COR-L47 (cell line): ENCODE results near the gene SNRNP200.
"Not testable (repeated sequence)": the region's sequence is repeated elsewhere in the genome, so short reads cannot be mapped to it uniquely, and the experiment has no call there.

Experiments used
- DNase-seq: peaks from one replicate; lab custom pipeline; 2025; lab: John Stamatoyannopoulos, UW

Gene SNRNP200

GRCh38 chr2:96274355-96275056 lies 30.8 kb downstream of the SNRNP200 start:
- DNase-seq: no peak

DNA sequence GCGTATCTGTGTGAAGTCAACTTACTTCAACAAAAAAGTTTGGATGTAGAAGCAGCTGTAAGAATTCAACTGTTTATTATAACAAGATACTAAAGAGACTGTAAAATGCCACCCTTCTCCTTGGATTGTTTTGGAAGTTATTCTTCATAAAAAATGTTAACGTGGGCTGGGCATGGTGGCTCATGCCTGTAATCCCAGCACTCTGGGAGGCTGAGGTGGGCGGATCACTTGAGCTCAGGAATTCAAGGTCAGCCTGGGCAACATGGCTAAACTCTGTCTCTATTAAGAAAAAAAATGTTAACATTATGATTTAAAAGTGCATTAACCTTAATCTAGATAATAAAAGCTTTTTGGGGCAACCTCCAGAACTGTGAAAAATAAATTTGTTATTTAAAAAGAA lies 31.6 kb downstream of the SNRNP200 start:
- DNase-seq: no peak

DNA sequence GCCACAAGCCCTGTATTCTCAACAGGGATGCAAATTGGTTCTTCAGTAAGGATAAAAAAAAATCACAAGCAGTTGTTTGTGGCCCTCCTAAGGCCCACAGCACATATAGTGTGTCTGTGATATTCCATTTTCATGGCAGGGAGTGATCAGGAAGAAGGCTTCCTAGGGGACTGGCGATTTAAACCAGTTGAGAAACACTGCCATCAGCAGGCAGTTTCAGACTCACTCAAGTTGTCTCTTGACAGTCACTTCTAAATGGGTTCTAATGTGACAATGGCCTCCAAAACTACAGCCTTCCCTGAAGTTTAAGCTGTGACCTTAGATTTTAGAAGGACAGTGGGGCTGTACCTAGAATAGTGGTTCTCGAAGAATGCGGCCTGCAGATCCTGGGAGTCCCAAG lies 33.4 kb downstream of the SNRNP200 start:
- DNase-seq: no peak

- DNase-seq: peak; percentile 38
Measured at GRCh38 chr2:96267159-96267971, 38.0 kb downstream of the SNRNP200 start.

GRCh38 chr2:96265840-96266679 lies 39.3 kb downstream of the SNRNP200 start, which contains the start of the genes CIAO1 and TMEM127:
Gene CIAO1, plus strand, starts transcription at chr2:96266225. Its CDS starts 126 bp downstream, at chr2:96266351.
Gene TMEM127, minus strand, starts transcription at chr2:96265997. Its CDS starts 616 bp downstream, at chr2:96265381.
- peak; percentile 96 for DNase-seq

DNA sequence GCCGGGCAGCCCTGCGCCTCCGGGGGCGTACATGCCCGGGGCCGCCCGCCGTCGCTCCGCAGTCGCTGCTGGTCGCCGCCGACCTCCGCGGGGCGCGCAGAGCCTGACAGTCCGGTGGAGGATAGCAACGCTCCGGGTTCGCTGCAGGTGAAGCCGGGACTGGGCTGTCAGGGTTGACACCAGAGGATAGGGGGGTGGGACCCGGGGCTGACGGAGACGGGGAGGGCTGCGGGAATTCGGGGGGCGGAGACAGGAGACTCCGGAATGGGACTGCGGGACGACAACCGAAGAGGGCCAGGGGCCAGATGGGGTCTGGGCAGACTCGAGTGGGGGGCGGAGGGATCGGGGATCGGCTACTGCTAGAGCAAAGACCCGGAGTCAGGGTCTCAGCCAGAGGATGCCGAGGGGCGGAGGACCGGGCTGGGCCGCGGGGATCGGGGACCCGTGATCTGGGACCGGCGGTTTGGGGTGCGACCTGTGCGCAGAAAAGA lies 40.0 kb downstream of the SNRNP200 start:
- DNase-seq: no peak

DNA sequence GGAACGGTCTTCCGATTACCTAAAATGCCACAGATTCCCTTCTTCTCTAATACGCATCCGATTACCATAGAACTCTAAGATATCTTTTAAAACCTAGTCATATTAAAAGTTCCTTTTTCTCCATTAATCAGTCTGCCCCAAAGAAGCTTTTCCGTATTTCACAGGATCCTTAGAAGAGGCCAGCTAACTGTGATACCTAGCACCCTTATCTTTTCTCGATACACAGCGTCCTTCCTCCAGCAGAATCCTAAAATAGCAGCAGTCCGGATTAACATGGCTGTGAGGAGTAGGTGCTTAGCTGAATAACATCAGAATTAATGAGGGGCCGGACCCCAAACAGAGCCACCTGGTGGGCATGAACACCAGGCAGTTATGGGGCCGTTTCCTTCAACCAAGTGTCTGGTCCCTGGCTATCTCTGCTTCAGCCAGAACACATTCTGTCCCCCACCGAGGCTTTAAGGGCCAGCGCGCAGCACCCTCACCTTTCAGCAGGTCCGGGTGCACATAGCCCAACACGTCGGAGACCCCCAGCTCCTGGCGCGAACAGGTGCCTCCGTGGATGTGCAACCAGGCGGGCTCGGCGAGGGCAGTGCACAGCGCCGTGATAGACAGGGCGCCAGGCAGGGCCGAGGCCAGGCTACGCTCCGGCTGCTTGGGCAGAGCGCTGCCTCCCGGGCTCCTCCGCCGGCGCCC lies 40.5 kb downstream of the SNRNP200 start:
- DNase-seq: peak; percentile 41

DNA sequence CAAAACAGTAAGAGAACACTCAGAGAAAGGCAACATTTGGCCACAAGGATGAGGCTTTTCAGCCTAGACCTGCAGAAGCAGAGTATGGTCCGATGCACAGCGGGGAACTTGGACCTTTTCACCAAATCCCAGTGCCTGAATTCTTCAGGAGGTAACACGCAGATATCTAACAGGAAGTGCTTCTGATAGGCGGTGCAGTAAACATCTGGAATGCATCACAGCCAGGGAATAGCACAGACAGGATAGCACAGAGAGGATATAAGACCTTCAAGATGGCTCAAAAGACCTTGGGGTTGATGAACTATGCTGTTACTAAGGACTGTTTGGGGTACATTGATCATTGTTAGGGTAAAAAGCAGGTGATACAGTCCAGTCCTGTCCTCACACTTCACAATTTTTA lies 41.3 kb downstream of the SNRNP200 start:
- no peak for DNase-seq

- DNase-seq: no peak
Measured at GRCh38 chr2:96262306-96262705, 43.0 kb downstream of the SNRNP200 start.

DNA sequence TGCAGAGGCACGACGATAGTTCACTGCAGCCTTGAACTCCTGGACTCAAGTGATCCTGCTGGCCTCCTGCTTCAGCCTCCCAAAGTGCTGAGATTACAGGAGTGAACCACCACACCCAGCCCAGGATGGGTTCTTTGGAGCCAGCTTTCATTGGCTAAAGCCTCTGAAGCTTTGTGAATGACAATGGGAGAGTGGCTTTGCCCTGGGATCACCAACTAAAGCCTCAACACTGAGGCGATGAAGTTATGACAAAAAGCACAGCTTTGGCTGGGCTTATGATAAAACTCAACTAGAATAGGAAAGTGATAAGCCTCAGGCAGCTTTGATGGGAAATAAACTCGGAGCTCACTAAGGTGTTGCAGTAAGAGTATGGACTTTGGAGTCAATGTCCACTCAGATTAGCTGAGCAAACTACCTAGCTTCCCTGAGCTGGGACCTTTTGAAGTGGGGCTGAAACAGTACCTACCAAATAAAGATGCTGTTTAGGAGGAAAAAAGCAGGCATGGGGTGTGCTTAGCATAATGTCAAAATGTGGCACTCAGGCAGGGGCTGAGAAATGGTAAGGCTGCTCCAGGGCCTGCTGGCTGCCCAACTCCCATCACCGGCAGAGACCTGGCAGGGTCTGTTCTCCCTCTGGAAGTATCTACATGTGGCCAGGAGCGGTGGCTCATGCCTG lies 43.9 kb downstream of the SNRNP200 start:
- no peak for DNase-seq

- no peak for DNase-seq
Measured at GRCh38 chr2:96260387-96261260, 44.7 kb downstream of the SNRNP200 start.

DNA sequence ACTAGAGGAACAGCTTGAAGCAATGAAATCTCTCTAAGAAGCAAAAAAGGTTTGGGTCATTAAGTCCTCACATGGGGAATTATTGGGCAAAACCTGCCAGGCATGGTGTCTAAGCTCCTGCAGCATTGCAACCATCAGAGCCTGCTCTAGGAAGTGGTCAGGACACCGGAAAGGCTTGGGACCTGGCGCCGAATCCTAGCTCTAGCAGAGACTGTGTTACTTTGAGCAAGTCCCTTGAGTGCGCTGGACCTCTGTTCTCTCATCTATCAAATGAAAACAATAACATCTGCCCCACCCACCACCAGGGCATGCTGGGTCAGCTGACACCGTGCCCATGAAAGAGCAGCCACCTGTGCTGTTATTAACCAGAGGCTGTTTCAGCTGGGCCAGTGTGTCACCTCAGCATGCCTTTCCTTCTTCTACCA lies 45.8 kb downstream of the SNRNP200 start:
- no peak for DNase-seq

DNA sequence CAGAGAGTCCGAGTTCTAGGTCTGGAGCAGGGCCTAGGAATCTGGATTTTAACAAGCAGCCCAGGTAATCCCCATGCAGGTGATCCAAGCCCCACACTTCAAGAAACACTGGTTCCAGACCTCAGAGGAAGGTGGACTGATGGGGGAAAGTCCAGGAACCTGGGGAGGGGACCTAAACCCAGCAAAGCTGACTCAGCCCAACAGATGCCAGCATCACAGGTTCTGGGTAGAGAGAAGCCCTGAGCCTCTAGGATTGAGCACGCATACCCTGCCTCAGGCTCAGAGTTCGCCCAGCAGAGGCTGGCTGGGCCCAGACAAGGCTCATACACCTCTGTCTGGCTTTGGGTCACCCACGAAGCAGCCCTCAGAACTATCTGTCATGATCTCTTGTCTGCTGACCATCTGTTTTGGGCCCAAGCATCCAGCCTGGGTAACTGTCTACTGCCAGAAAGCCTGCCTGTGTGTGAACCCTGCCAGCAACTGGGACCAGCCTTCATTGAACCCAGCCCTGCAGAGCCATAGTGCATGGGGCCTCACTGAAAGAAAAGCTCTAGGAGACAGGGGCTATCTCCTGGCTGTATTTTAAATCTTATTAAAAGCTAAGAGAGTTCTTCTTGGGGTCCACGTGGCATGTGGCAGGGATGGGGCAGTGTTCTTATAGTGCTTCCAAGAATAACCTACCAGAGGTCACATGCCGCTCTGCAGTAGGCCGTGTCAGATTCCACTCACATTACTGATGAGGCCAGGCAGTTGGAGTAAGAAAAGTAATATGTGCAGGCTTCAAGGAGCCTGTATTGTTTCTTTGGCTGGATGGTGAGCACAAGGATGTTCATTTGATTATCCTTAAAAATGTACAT lies 47.0 kb downstream of the SNRNP200 start:
- DNase-seq: no peak

- not testable (repeated sequence) for DNase-seq
Measured at GRCh38 chr2:96257744-96258143, 47.6 kb downstream of the SNRNP200 start.

DNA sequence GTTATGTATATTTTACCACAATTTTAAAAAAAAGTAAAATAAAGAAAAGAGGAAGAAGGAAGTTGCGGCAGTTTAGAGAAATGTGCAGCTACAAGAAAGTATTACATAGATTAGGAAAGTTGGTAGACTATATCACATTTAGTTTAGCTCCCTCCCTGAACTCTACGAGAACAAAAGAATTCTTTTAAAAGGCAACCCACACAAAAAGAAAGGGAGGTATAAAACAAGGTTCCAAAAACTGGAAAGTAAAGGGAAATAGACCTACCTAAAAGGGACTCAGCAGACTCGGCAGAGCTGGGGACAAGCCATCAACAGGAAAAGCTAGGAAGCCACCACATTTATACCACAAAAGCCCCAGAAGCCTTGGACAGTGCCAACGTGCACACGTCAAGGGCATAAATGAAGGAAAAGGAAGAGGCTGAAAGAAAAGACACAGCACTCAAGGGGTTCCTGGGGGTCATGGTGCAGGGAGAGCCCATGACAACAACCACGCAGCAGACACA lies 48.7 kb downstream of the SNRNP200 start:
- no peak for DNase-seq

DNA sequence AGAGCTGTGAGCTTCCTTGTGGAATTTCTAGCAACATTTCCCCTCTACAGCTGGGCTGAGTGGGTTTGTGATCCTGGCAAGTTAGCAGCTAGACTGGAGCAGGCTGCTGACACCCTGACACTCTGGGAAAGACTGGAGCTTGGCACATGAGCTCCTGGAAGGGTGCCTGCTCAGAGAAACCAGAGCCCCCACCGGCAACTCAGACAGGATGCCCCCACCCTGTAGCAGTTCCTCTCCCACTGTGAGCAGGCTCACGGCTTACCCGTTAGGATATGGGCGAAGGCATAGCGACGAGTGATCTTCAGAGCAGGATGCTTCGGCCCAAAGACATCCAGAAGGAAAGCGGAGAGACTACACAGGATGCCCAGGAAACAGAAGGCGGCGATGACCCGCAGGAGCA lies 50.8 kb downstream of the SNRNP200 start:
- DNase-seq: no peak

GRCh38 chr2:96253006-96253405 lies 52.3 kb downstream of the SNRNP200 start:
- no peak for DNase-seq

DNA sequence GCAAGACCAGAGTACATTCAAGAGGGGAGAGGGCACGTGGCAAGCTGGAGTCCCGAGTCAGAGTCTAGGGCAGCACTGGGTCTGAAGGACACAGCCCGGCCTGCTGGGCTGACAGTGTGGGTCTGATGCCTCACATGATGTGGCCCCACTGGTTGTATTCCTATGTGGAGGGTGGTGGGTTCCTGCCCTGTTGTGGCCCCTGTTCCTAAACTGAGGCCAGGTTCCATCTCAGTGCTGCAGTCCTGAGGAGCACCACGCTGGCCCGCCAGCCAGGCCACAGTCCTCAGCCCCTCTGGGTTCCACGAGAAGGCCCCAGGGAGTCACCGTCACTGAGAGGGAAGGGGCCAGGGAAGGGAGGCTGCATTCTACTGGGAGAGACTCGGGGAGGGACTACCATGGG lies 52.8 kb downstream of the SNRNP200 start:
- no peak for DNase-seq
